GM12874 (cell line): Measurements from ENCODE around the gene UNC5C.

Source experiments
- TF ChIP-seq, protein P1 (sequence below): IDR thresholded peaks from 2 replicates; pipeline ENCODE4 v1.5.1; 2011; ENCODE audit warnings: low read depth, mild to moderate bottlenecking, control low read depth, low read length, moderate library complexity; ENCODE audit not compliant: insufficient read depth

The UNC5C gene

DNA sequence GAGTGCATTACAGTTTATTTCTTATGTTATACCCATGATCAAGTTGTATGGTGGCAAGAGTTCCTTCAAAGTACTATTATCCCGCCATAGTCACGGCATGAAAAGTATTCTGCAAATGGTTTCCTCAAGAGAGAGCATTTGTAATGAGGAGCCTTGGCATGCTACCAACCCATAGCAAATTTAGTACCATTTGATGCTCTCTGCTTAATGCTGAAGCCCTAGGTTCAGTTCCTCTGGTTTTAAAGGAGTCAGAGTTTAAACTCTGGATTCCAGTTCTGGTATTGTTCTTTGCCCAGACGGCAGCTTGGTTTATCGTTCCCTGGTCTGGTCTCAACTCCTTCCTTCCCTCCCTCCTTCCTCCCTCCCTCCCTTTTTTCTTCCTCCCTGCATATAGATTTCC is 419.7 kb downstream of the UNC5C start:
- TF ChIP-seq, protein P1, sequence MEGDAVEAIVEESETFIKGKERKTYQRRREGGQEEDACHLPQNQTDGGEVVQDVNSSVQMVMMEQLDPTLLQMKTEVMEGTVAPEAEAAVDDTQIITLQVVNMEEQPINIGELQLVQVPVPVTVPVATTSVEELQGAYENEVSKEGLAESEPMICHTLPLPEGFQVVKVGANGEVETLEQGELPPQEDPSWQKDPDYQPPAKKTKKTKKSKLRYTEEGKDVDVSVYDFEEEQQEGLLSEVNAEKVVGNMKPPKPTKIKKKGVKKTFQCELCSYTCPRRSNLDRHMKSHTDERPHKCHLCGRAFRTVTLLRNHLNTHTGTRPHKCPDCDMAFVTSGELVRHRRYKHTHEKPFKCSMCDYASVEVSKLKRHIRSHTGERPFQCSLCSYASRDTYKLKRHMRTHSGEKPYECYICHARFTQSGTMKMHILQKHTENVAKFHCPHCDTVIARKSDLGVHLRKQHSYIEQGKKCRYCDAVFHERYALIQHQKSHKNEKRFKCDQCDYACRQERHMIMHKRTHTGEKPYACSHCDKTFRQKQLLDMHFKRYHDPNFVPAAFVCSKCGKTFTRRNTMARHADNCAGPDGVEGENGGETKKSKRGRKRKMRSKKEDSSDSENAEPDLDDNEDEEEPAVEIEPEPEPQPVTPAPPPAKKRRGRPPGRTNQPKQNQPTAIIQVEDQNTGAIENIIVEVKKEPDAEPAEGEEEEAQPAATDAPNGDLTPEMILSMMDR: no peak

DNA sequence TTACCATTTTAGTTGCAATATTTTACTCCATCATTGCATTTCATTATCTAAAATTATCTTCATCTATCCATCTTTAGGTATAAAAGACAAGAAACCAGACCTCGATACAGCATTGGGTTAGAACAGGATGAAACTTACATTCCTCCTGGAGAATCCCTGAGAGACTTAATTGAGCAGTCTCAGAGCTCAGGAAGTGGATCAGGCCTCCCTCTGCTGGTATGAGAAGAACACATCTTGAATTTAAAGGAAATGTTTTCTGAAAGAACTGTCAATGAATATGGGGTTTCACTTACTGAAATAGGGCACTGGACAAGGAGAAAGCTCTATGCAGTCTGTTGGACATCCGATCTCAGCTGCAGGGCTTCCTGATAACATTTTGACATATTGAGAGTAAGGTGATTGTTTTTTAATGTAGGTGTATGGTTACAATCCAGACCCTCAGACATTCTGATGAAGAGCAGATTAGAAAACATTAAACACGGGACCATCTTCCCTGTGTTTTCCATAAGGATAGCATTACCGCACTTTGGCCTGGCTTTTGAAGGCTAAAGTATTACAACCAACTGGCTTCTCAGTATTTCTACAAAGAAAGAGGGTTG is 423.8 kb downstream of the UNC5C start:
- TF ChIP-seq, protein P1: 0 out of 2 replicates have a peak, but pooled peaks have one; percentile 12

DNA sequence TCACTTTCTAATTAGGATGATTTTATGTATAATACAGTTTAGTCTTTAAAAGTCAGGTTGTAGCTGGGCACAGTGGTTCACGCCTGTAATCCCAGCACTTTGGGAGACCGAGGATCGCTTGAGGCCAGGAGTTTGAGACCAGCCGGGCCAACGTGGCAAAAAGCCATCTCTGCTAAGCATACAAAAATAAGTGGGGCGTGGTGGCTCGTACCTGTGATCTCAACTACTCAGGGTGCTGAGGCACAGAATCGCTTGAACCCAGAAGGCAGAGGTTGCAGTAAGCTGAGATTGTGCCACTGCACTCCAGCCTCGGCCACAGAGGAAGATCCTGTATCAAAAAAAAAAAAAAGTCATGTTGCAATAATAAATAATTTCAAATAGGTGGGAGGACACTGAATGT is 426.8 kb downstream of the UNC5C start:
- TF ChIP-seq, protein P1: no peak

DNA sequence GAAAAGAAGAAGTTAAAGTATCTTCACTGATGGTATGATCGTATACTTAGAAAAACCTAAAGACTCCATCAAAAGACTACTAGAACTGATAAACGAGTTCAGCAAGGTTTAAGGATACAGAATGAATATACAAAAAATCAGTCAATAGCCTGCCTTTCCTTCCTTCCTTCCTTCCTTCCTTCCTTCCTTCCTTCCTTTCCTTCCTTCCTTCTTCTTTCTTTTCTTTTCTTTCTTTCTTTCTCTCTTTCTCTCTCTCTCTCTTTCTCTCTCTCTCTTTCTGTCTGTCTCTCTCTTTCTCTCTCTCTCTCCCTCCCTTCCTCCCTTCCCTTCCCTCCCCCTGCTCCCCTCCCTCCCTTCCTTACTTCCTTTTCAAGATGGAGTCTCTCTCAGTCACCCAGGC is 428.3 kb downstream of the UNC5C start:
- TF ChIP-seq, protein P1: no peak

DNA sequence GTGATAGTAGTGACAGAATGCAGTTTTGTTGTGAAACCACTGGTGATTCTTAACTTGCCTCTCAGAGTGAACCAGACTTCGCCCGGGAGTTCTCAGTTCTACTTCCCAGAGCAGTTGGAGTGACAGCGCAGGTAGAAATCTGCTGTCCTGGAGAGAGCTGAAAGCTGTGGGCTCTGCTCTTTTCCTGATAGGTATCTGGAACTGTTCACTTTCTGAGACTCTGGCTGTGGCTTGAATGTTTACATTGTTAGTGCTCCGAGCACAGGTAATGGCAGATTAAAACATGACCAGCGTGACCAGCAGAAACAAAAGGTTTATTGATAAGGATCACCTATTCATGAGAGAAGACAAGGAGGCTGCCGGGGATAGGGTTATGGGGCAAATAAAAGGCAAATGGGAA is 430.3 kb downstream of the UNC5C start:
- TF ChIP-seq, protein P1: no peak

DNA sequence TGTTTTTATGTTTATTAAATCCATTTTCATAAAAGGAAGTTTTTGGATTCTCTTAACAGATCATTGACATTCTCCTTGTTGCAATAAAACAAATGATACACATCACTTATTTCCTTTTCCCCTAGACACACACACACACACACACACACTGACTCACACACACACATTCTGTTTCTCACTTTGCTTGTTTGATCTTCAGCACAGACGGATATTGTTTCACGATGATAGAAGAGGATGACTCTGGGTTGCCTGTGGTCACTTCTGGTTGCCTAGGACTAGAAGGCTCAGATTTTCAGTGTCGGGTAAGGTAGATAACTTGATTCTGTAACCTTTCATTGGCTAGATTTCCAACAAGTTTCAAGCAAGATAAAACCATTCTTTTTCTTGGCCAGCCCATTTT is 434.3 kb downstream of the UNC5C start:
- TF ChIP-seq, protein P1: no peak
